Measurements from ENCODE around the gene IFT74. TPM values are rescaled to one million over a fixed set of nuclear protein-coding genes. Genes with fewer than 3 reads are reported as not detected.

IFT74 gene
- 11.9 to 15.2 TPM (median 14.1 TPM) in 5 replicates for total RNA-seq (2022; extraction: Qiagen RNA extraction)

GRCh38 chr9:26955921-26956859 lies at the start of gene IFT74:
IFT74 (plus strand) TSS chr9:26956412; CDS start chr9:26961968, 5,556 bp downstream.

GRCh38 chr9:26946753-26947727 lies 9.2 kb upstream of the IFT74 start, which contains the start of gene PLAA:
PLAA (minus strand) TSS chr9:26947242; CDS start chr9:26947045, 197 bp downstream.

GRCh38 chr9:27005491-27005890 lies 49.3 kb downstream of the IFT74 start, which contains the start of gene LRRC19:
LRRC19 (minus strand) TSS chr9:27005672; CDS start chr9:26999694, 5,978 bp downstream.

GRCh38 chr9:27108981-27109541 lies 152.8 kb downstream of the IFT74 start, which contains the start of gene TEK:
TEK (plus strand) TSS chr9:27109225; CDS start chr9:27109591, 366 bp downstream.

Other genes with a start within 250 kb of the IFT74 start
- 14.9 to 24.0 TPM (median 20.1 TPM) in 5 replicates for gene CAAP1, start 63.6 kb upstream of the IFT74 start, total RNA-seq (2022; extraction: Qiagen RNA extraction)
- 31.4 to 38.6 TPM (median 35.7 TPM) in 5 replicates for gene PLAA, start 9.2 kb upstream of the IFT74 start, total RNA-seq (2022; extraction: Qiagen RNA extraction)
- not detected in 5 replicates for gene LRRC19, start 49.3 kb downstream of the IFT74 start, total RNA-seq (2022; extraction: Qiagen RNA extraction)
- gene TEK, start 152.8 kb downstream of the IFT74 start, total RNA-seq (2022; extraction: Qiagen RNA extraction) = 0.13 to 0.25 TPM (median 0.18 TPM) in 5 replicates

Data from A549 treated with dexamethasone at 1 μM for 4 hours (cell line).